IPS-18c (cell line): ENCODE measurements around the gene ARHGAP18.

ENCODE experiments used
- H3K4me3 ChIP-seq: 2 replicates; pipeline ENCODE4 v1.7.0; 2013; ENCODE audit warnings: low read depth, mild to moderate bottlenecking, low read length, moderate library complexity; ENCODE audit not compliant: insufficient read depth
- H3K9me3 ChIP-seq: one replicate; pipeline ENCODE4 v1.6.1; 2013; ENCODE audit warnings: mild to moderate bottlenecking, low read length, moderate library complexity; ENCODE audit not compliant: control insufficient read depth, insufficient read depth

ARHGAP18 gene

DNA sequence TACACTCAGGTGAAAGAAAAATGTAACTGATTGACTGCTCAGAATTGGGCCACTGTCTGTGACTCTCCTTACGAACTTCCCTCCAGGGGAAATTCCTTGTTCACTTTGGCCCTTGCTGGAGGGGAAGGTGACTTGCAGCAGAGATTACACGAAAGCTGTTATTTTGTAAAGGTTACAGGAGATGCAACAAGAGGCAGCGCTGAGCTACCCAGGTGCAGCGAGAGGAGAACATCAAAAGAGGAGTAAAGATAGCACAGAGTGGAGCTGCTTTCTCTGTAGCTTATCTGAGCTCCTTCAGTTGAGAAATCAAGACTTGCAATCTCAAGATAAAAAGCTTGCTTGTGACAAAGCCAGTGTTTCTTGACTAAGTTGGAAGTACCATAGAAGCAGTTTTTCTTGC lies 144.6 kb downstream of the ARHGAP18 start:
- no peak overlapping the region for H3K4me3 ChIP-seq
- no peaks in the 10 kb centered on the region for H3K9me3 ChIP-seq

DNA sequence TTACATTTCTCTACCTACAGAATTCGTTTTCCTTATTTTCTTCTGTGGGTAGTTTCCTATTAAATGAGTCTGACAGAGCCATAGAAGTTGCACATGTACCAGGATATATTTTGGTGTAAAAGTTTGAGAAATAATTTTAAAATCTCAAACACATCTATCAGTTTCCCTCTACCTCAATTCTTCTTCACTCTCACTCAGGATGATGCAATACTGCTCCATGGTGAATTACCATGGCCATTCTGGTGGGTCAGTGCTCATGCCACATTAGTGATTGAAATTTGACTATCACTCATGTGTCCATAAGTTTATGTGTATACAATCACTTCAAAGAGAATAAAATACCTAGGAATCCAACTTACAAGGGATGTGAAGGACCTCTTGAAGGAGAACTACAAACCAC lies 151.7 kb downstream of the ARHGAP18 start:
- H3K4me3 ChIP-seq, result no peak overlapping the region
- H3K9me3 ChIP-seq, result no peaks in the 10 kb centered on the region

DNA sequence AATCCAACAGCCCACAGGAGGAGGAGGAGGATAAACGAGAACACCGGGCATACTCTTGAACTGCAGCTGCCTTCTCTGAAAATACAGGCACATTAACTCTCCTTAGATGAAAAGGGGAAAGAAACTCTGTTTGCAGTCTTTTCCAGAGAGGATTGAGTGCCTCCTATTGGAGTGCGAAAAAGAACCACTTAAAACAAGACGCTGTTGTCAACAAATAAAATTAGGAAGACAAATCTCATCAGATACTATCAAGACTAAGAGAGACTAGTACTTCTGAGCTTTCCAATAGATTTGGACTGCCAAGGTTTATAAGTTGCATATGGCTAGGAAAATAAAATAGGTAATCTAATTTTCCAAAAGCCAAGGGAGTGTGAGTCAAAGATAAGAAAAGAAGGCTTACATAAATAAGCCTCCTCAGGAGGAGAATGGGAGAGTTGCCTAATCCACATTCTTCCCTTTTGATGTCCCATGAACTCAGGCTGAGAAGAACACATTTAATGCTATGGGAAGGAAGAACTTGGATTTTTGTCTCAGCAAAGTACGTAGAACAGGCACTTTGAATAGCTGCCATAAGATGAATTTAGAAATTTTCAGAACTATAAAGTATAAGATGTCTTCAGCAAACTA lies 154.7 kb downstream of the ARHGAP18 start:
- no peak overlapping the region for H3K4me3 ChIP-seq
- no peaks in the 10 kb centered on the region for H3K9me3 ChIP-seq

DNA sequence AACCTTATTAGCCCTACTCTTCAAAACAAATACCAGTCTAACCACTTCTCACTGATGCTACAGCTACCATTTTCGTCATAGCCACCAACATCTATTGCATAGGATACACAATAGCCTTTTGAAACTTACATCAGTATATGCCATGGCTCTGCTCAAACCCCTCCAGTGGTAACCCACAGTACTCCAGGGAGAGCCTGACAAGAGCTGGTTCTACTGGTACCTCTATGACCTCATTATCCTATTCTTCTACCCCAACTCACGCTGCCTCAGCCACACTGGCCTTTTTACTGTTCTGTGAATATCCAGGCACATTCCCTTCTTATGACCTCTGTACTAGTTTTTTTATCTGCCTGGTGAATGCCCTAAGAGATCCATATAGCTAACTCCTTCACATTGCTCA lies 157.6 kb downstream of the ARHGAP18 start:
- Histone ChIP-seq H3K4me3 (no peak overlapping the region), H3K9me3 (no peaks in the 10 kb centered on the region)

DNA sequence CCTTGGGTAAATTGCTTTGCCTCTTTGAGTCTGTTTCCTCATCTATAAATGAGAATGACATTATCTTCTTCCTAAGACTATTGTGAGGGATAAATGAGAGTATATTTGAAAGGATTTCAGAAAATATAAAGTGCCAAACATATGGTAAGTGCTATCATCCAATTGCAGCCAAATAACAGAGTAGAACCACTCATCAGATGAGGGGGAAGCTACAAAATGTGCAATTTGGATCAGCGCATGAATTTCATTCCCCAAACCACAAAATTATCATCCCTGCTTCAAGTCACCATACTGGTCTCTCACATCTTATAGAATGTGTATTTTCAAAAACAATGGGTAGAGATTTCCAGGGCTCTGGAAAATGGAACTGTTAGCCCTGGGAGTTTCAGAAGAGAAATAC lies 158.5 kb downstream of the ARHGAP18 start:
- H3K4me3 ChIP-seq, result no peak overlapping the region
- H3K9me3 ChIP-seq, result no peaks in the 10 kb centered on the region

DNA sequence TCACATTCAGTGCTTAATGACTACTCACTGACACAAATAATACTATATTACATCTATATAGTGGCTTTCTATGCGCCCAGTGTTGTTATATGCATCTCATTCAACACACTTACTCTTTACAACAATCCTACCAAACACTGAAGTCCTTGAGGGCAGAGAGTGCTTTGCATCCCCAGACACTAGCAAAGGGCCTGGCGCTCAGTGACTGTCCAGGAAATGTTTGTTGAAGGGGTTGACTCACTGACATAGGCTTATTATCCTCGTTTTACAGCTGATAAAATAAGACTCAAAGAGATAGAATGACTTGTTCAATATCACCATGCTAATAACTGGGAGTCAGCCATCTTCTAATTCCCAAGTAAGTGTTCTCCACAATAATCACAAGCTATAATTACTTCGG lies 163.3 kb downstream of the ARHGAP18 start:
- H3K9me3 ChIP-seq, result no peaks in the 10 kb centered on the region

DNA sequence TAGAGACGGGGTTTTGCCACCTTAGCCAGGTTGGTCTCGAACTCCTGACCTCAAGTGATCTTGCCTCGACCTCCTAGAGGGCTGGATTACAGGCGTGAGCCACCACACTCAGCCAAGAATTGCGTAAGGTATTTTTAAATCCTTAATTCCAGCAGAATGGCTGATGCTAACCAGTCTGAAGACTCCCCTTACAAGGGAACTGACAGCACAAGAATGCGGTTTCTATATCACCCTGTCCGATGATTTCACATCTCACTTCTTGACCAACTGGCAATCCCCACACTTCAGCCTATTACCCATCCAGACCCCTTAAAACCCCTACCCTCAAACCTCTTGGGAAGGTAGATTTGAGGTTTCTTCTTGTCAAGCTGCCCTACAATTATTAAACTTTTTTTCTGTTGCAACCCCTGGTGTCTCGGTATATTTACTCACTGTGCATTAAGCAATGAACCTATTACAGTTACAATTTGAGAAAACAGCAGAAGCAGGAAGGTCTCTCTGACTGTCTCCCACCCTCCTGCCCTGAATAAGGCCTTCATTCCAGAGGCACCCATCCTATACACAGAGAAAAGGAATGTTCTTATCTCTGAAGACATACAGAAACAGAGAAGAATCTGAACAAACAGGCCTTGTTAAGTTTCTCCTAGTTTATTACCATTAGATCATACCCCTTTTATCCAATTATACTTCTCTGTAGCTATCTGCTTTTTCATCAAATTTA lies 164.9 kb downstream of the ARHGAP18 start:
- Histone ChIP-seq H3K9me3 (no peaks in the 10 kb centered on the region), H3K4me3 (no peak overlapping the region)

More for the DNA sequence above, 163.3 kb downstream of the ARHGAP18 start:
- no peak overlapping the region for H3K4me3 ChIP-seq

DNA sequence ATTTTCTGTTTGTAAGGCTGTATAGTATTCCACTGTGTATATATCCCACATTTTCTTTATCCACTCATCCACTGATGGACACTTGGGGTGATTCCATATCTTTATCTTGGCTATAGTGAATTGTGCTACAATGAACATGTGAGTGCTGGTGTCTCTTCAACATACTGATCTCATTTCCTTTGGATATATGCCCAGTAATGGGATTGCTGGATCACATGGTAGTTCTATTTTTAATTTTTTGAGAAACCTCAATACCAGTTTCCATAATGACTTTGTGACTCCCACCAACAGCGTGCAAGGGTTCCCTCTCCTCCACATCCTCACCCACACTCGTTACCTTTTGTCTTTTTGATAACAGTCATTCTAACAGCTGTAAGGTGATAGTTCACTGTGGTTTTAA lies 166.0 kb downstream of the ARHGAP18 start:
- Histone ChIP-seq H3K4me3 (no peak overlapping the region), H3K9me3 (no peaks in the 10 kb centered on the region)

DNA sequence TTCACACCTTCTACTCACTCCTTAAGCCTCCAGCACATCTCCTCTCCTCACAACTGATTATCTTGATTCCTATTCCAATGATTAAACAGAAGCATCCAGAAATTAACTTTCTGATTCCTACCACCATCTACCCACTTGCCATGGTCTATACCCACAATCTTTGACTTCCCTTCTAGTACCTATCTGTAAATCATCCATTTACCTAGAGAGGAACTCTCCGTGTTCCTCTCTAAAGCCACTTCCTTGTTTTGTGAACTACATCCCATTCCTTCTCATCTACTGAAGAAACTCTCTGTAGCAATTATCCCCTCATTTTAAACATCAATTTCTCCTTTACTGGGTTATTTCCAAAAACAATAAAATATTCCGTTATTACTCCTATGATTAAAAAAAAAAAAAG lies 167.3 kb downstream of the ARHGAP18 start:
- H3K4me3 ChIP-seq, result no peak overlapping the region
- H3K9me3 ChIP-seq, result no peaks in the 10 kb centered on the region

DNA sequence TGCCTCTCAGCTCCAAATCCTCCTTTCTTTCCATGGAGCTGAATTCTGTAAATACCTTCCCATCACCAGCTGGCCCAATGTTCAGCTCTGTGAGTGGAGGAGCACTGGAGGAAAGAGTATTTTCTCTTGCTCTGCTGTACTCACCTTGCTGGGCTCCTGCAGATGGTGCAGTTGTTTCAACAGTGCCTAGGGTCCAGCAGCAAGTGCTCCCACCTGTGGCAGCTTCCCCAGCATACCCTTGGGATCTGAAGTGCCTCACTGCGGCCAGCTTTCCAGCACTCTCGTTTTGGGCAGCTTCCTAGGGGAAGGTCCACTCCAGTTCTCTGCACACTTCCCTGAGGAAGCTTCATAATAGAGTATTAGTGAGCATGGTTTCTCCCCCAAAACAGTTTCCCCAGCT lies 170.9 kb downstream of the ARHGAP18 start:
- Histone ChIP-seq H3K4me3 (no peak overlapping the region), H3K9me3 (no peaks in the 10 kb centered on the region)

DNA sequence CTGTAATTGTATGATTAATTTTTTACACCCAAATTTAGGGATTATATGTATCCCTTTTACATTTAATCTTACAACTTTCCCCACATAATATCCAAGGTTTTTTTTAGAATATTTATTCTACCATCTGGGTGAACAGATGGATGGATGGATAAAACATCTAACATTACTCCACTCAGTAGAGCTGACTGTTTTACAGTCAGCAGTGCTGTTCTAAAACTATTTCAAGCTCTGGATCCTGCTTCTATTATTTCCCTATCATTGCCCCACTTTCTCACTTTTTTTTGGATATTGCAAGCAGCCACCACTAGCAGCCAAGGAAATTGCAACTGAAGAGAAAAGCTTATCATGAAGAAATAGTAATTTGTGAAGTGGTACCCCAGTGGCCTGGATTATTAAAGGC lies 173.7 kb downstream of the ARHGAP18 start:
- H3K9me3 ChIP-seq, result no peaks in the 10 kb centered on the region
- no peak overlapping the region for H3K4me3 ChIP-seq

DNA sequence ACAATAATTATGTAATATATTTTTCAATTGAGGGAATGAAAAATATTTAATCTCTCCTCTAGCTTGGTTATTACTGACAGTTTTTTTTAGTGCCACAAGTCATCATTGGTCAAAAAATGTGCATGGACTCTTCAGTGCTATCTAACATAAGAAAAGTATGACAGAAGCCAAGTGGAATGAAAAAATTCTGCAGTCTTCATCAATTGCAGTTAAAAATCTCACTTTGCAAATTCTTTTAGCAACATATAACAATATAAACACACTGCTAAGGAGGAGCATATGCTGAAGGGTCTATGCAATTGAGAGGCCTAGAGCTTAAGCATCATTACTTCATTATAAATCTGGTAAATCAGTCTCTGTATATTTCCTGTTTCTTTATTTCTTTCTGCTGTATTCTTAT lies 175.1 kb downstream of the ARHGAP18 start:
- Histone ChIP-seq H3K4me3 (no peak overlapping the region), H3K9me3 (no peaks in the 10 kb centered on the region)
